OCI-LY3 (cell line): ENCODE data around the gene CLRN2.

Experiments
- CTCF ChIP-seq: fragments of 200-600, 300-600 bp; sonication (generic); IDR thresholded peaks from 2 replicates; pipeline ENCODE4 v1.5.1; 2014; ENCODE audit warnings: antibody characterized with exemption, low read length, low read depth
- EZH2phosphoT487 ChIP-seq: fragments of 200-600 bp; shearing (Covaris generic); IDR thresholded peaks from 2 replicates; pipeline ENCODE4 v1.6.1; 2018; ENCODE audit warnings: antibody characterized with exemption, mixed run types, low read depth

- TF ChIP-seq CTCF (no peak), EZH2phosphoT487 (no peak)
Observed at GRCh38 chr4:17521595-17521994, 6.6 kb downstream of the CLRN2 start.
